ENCODE measurements around the gene PSMF1.
A peak's percentile ranks its signal among the peaks of the same experiment; 100 is the strongest.

DNA sequence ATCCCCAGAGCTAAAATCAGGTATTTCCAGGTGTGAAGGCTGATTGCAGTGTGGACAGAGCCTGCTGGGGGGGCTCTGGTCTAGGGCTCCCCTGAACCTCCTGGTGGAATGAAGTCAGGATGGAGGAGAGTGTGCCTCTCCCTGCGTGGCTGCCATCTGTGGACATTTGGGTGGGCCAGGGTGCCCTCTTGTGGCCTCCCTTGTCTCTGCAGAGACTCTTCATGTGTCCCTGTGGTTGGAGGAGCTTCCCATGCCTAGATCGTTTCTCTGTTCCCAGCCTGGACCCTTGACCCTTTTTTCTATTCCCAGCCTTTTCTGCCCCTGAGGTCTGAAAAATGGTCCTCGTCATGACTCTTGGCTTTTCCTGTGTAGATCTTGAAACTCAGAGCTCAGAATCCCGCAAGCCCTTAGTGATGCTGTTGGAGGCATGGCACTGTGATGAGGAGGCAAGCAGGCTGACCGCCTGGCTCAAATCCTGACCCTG, 9.9 kb upstream of the PSMF1 start:
- TF ChIP-seq, protein P1, sequence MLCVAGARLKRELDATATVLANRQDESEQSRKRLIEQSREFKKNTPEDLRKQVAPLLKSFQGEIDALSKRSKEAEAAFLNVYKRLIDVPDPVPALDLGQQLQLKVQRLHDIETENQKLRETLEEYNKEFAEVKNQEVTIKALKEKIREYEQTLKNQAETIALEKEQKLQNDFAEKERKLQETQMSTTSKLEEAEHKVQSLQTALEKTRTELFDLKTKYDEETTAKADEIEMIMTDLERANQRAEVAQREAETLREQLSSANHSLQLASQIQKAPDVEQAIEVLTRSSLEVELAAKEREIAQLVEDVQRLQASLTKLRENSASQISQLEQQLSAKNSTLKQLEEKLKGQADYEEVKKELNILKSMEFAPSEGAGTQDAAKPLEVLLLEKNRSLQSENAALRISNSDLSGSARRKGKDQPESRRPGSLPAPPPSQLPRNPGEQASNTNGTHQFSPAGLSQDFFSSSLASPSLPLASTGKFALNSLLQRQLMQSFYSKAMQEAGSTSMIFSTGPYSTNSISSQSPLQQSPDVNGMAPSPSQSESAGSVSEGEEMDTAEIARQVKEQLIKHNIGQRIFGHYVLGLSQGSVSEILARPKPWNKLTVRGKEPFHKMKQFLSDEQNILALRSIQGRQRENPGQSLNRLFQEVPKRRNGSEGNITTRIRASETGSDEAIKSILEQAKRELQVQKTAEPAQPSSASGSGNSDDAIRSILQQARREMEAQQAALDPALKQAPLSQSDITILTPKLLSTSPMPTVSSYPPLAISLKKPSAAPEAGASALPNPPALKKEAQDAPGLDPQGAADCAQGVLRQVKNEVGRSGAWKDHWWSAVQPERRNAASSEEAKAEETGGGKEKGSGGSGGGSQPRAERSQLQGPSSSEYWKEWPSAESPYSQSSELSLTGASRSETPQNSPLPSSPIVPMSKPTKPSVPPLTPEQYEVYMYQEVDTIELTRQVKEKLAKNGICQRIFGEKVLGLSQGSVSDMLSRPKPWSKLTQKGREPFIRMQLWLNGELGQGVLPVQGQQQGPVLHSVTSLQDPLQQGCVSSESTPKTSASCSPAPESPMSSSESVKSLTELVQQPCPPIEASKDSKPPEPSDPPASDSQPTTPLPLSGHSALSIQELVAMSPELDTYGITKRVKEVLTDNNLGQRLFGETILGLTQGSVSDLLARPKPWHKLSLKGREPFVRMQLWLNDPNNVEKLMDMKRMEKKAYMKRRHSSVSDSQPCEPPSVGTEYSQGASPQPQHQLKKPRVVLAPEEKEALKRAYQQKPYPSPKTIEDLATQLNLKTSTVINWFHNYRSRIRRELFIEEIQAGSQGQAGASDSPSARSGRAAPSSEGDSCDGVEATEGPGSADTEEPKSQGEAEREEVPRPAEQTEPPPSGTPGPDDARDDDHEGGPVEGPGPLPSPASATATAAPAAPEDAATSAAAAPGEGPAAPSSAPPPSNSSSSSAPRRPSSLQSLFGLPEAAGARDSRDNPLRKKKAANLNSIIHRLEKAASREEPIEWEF (CRISPR knock-in tag; IDR thresholded peaks at IDR 0.05): no peak
- no peak for TF ChIP-seq CEBPB (tag; IDR thresholded peaks at IDR 0.05)
- TF ChIP-seq MAFG (tag; conservative IDR thresholded peaks at IDR 0.05): no peak
- no peak for TF ChIP-seq SIRT6 (IDR thresholded peaks at IDR 0.05; ENCODE audit: low read depth, low read length)
- no peak for TF ChIP-seq CREM (IDR thresholded peaks at IDR 0.05; ENCODE audit: low read depth)
- TF ChIP-seq, protein P2, sequence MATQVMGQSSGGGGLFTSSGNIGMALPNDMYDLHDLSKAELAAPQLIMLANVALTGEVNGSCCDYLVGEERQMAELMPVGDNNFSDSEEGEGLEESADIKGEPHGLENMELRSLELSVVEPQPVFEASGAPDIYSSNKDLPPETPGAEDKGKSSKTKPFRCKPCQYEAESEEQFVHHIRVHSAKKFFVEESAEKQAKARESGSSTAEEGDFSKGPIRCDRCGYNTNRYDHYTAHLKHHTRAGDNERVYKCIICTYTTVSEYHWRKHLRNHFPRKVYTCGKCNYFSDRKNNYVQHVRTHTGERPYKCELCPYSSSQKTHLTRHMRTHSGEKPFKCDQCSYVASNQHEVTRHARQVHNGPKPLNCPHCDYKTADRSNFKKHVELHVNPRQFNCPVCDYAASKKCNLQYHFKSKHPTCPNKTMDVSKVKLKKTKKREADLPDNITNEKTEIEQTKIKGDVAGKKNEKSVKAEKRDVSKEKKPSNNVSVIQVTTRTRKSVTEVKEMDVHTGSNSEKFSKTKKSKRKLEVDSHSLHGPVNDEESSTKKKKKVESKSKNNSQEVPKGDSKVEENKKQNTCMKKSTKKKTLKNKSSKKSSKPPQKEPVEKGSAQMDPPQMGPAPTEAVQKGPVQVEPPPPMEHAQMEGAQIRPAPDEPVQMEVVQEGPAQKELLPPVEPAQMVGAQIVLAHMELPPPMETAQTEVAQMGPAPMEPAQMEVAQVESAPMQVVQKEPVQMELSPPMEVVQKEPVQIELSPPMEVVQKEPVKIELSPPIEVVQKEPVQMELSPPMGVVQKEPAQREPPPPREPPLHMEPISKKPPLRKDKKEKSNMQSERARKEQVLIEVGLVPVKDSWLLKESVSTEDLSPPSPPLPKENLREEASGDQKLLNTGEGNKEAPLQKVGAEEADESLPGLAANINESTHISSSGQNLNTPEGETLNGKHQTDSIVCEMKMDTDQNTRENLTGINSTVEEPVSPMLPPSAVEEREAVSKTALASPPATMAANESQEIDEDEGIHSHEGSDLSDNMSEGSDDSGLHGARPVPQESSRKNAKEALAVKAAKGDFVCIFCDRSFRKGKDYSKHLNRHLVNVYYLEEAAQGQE (IDR thresholded peaks at IDR 0.05; ENCODE audit: borderline replicate concordance): peak; percentile 68
- TF ChIP-seq, protein P2 (CRISPR knock-in tag; IDR thresholded peaks at IDR 0.05; ENCODE audit: low read depth): no peak
- TF ChIP-seq JUNB (CRISPR knock-in tag; conservative IDR thresholded peaks at IDR 0.05): no peak
- TF ChIP-seq, protein P3, sequence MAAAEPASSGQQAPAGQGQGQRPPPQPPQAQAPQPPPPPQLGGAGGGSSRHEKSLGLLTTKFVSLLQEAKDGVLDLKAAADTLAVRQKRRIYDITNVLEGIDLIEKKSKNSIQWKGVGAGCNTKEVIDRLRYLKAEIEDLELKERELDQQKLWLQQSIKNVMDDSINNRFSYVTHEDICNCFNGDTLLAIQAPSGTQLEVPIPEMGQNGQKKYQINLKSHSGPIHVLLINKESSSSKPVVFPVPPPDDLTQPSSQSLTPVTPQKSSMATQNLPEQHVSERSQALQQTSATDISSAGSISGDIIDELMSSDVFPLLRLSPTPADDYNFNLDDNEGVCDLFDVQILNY (CRISPR knock-in tag; IDR thresholded peaks at IDR 0.05): no peak
- TF ChIP-seq ZNF644 (tag; IDR thresholded peaks at IDR 0.05; ENCODE audit: low read depth): no peak
- TF ChIP-seq GTF2F1 (IDR thresholded peaks at IDR 0.05; ENCODE audit: low read depth, low read length): no peak
- no peak for TF ChIP-seq SP2 (IDR thresholded peaks at IDR 0.05; ENCODE audit: extremely low read depth, low read depth, low read length, poor library complexity, severe bottlenecking)
- TF ChIP-seq, protein P4, sequence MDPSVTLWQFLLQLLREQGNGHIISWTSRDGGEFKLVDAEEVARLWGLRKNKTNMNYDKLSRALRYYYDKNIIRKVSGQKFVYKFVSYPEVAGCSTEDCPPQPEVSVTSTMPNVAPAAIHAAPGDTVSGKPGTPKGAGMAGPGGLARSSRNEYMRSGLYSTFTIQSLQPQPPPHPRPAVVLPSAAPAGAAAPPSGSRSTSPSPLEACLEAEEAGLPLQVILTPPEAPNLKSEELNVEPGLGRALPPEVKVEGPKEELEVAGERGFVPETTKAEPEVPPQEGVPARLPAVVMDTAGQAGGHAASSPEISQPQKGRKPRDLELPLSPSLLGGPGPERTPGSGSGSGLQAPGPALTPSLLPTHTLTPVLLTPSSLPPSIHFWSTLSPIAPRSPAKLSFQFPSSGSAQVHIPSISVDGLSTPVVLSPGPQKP (CRISPR knock-in tag; IDR thresholded peaks at IDR 0.05): no peak
